OCI-LY7 (cell line): ENCODE results near the gene ACTA2. TPM values are rescaled to one million over a fixed set of nuclear protein-coding genes. Genes with fewer than 3 reads are reported as not detected.

Source experiments
- BruUV-seq: library from RNA; stranded (reverse); fragments of 400-500 nt; replicated peaks from 2 replicates; lab custom pipeline; 2021; lab: Mats Ljungman, UMichigan
- CTCF ChIA-PET: fragments of 300-600 bp; sonication (Branson Sonifier 250); formaldehyde crosslinking; loops from one replicate; lab custom pipeline; 2022; ENCODE audit warnings: antibody characterized with exemption; ENCODE audit not compliant: unreplicated experiment; lab: Charles Lee
- POLR2A ChIA-PET: fragments of 300-600 bp; sonication (Branson Sonifier 250); formaldehyde crosslinking; loops from one replicate; lab custom pipeline; 2022; ENCODE audit warnings: antibody characterized with exemption; lab: Charles Lee
- DNase-seq: peaks from one replicate; pipeline ENCODE4 v3.0.0-alpha.2; 2015; ENCODE audit warnings: low spot score
- H2AFZ ChIP-seq: fragments of 200-600 bp; sonication (generic), shearing (Covaris generic); 2 replicates; pipeline ENCODE4 v1.6.1; 2014; ENCODE audit warnings: mild to moderate bottlenecking, antibody characterized with exemption, low read length, moderate library complexity
- H3K27ac ChIP-seq: fragments of 200-600 bp; sonication (generic); 2 replicates; pipeline ENCODE4 v1.5.1; 2014; ENCODE audit warnings: mixed run types, low read depth, mild to moderate bottlenecking, moderate library complexity, low read length, inconsistent platforms; ENCODE audit not compliant: poor library complexity, severe bottlenecking
- H3K36me3 ChIP-seq: fragments of 200-600 bp; sonication (generic); 2 replicates; pipeline ENCODE4 v1.6.1; 2014; ENCODE audit warnings: mild to moderate bottlenecking, antibody characterized with exemption, low read length, moderate library complexity, mixed read lengths; ENCODE audit not compliant: insufficient read depth
- H3K4me1 ChIP-seq: fragments of 200-600 bp; sonication (generic); 2 replicates; pipeline ENCODE4 v1.5.1; 2014; ENCODE audit warnings: mild to moderate bottlenecking, low read length; ENCODE audit not compliant: insufficient read depth, poor library complexity, severe bottlenecking
- H3K4me2 ChIP-seq: fragments of 200-600 bp; sonication (generic); 2 replicates; pipeline ENCODE4 v1.6.1; 2014; ENCODE audit warnings: mild to moderate bottlenecking, low read length
- H3K4me3 ChIP-seq: fragments of 200-600 bp; sonication (generic); 2 replicates; pipeline ENCODE4 v1.5.1; 2014; ENCODE audit warnings: mild to moderate bottlenecking, low read depth, low read length; ENCODE audit not compliant: poor library complexity, severe bottlenecking
- H3K79me2 ChIP-seq: fragments of 200-600 bp; sonication (generic); 2 replicates; pipeline ENCODE4 v1.6.1; 2016; ENCODE audit warnings: low read depth, mild to moderate bottlenecking, low read length, moderate library complexity, mixed read lengths; ENCODE audit not compliant: insufficient read depth
- H3K9me2 ChIP-seq: fragments of 200-600 bp; sonication (generic); 2 replicates; pipeline ENCODE4 v1.6.1; 2016; ENCODE audit warnings: mild to moderate bottlenecking, low read length, mixed read lengths; ENCODE audit not compliant: insufficient read depth
- H3K9me3 ChIP-seq: fragments of 200-600 bp; sonication (generic); 2 replicates; pipeline ENCODE4 v1.6.1; 2014; ENCODE audit warnings: mild to moderate bottlenecking, mixed run types, low read length, mixed read lengths
- H4K20me1 ChIP-seq: fragments of 200-600 bp; sonication (generic); 2 replicates; pipeline ENCODE4 v1.6.1; 2014; ENCODE audit warnings: mild to moderate bottlenecking, antibody characterized with exemption, low read length, moderate library complexity, mixed read lengths; ENCODE audit not compliant: insufficient read depth
- CTCF ChIP-seq: fragments of 200-600 bp; sonication (generic); conservative IDR thresholded peaks from 2 replicates; pipeline ENCODE4 v1.5.1; 2014; ENCODE audit warnings: mild to moderate bottlenecking, antibody characterized with exemption, low read length, moderate library complexity, mixed read lengths
- EZH2phosphoT487 ChIP-seq: fragments of 200-600 bp; sonication (generic); IDR thresholded peaks from 2 replicates; pipeline ENCODE4 v1.6.1; 2018; ENCODE audit warnings: low read depth, borderline replicate concordance, mild to moderate bottlenecking, mixed run types, antibody characterized with exemption, low read length, moderate library complexity, mixed read lengths
- intact Hi-C: fragments of 100-400 bp; cut with micrococcal nuclease; formaldehyde crosslinking; loops from one replicate; pipeline ENCODE4 v1.10.0; 2022; ENCODE audit not compliant: unreplicated experiment
- total RNA-seq, 2 experiments: library from RNA; depleted of rRNA in 1 of 2; stranded (reverse); fragments of >200 nt in 1 of 2; shearing (Covaris generic) in 1 of 2; gene quantifications; 2 replicates each; pipeline ENCODE4 v1.2.3, GENCODE V29; 2014 to 2022

Gene ACTA2
- total RNA-seq, 2 experiments from 2014 or later: 1.4 to 3.3 TPM

- ChIA-PET CTCF (no interaction called here), POLR2A (interaction anchor here (1.3 kb wide), 1 partner anchor 35 kb away, joined by 3 read pairs; no protein-coding TSS in a partner anchor)
- Histone ChIP-seq H3K4me3 (no peak overlapping the region), H3K79me2 (no peaks in the 10 kb centered on the region), H3K4me1 (no peaks in the 10 kb centered on the region), H4K20me1 (no peaks in the 10 kb centered on the region), H3K4me2 (no peak overlapping the region), H3K27ac (no peak overlapping the region), H2AFZ (no peak overlapping the region), H3K9me3 (no peaks in the 10 kb centered on the region), H3K36me3 (no peaks in the 10 kb centered on the region), H3K9me2 (no peaks in the 10 kb centered on the region)
- no peak for DNase-seq
- intact Hi-C loops: no loop called here
- TF ChIP-seq CTCF: no peak
- TF ChIP-seq EZH2phosphoT487: no peak
- no TSS peak for BruUV-seq
These were observed 8.2 kb upstream of the ACTA2 start for GRCh38 chr10:88960802-88961201.

GRCh38 chr10:88958721-88959120 lies 6.1 kb upstream of the ACTA2 start:
- Histone ChIP-seq H3K9me3 (no peaks in the 10 kb centered on the region), H3K4me1 (no peaks in the 10 kb centered on the region), H3K9me2 (no peaks in the 10 kb centered on the region), H2AFZ (no peak overlapping the region), H3K4me2 (no peak overlapping the region), H3K27ac (no peak overlapping the region), H3K79me2 (no peaks in the 10 kb centered on the region), H4K20me1 (no peaks in the 10 kb centered on the region), H3K4me3 (no peak overlapping the region), H3K36me3 (no peaks in the 10 kb centered on the region)
- intact Hi-C loops: no loop called here
- no TSS peak for BruUV-seq
- CTCF ChIA-PET: no interaction called here
- POLR2A ChIA-PET: interaction anchor here (0.6 kb wide), 2 partner anchors 260 to 1215 kb away, joined by 3 to 4 read pairs; no protein-coding TSS in a partner anchor
- TF ChIP-seq CTCF: no peak
- TF ChIP-seq EZH2phosphoT487: no peak
- no peak for DNase-seq

GRCh38 chr10:88957381-88957780 lies 4.8 kb upstream of the ACTA2 start:
- CTCF ChIA-PET: no interaction called here

More at GRCh38 chr10:88957381-88957780, 4.8 kb upstream of the ACTA2 start:
- Histone ChIP-seq H3K4me3 (no peak overlapping the region), H3K9me2 (no peaks in the 10 kb centered on the region), H3K27ac (no peak overlapping the region), H3K4me2 (no peak overlapping the region), H4K20me1 (no peaks in the 10 kb centered on the region), H3K4me1 (no peaks in the 10 kb centered on the region), H3K9me3 (no peaks in the 10 kb centered on the region), H3K36me3 (no peaks in the 10 kb centered on the region), H2AFZ (no peak overlapping the region), H3K79me2 (no peaks in the 10 kb centered on the region)
- POLR2A ChIA-PET: interaction anchor here (0.7 to 1.4 kb wide), 2 partner anchors 11 to 33 kb away, joined by 3 to 4 read pairs; partner anchors contain the start of gene FAS
- intact Hi-C loops: no loop called here
- TF ChIP-seq CTCF (no peak), EZH2phosphoT487 (no peak)
- no peak for DNase-seq
- no TSS peak for BruUV-seq
